HCT116 (cell line): ENCODE measurements around the gene KIAA0825. TPM values are rescaled to one million over a fixed set of nuclear protein-coding genes. Genes with fewer than 3 reads are reported as not detected.

Experiments used
- ATAC-seq: fragments of 200-7000 bp; cut with Tn5 transposase; 2 replicates; pipeline ENCODE4 v1.9.1; 2020; ENCODE audit warnings: mild to moderate bottlenecking, moderate library complexity
- BruUV-seq: library from RNA; stranded (reverse); fragments of 400-500 nt; replicated peaks from 2 replicates; lab custom pipeline; 2021; lab: Mats Ljungman, UMichigan
- CTCF ChIA-PET: fragments of 300-600 bp; sonication (Branson Sonifier 250); formaldehyde crosslinking; loops from one replicate; lab custom pipeline; 2021; ENCODE audit warnings: antibody characterized with exemption; lab: Charles Lee
- POLR2A ChIA-PET: fragments of 300-600, 350-600 bp; sonication (Branson Sonifier 250); formaldehyde crosslinking; loops from one replicate; lab custom pipeline; 2021; ENCODE audit warnings: antibody characterized with exemption; lab: Charles Lee
- RAD21 ChIA-PET, 2 experiments: fragments of 300-600 bp; sonication (Branson Sonifier 250); formaldehyde crosslinking; loops; one replicate each; lab custom pipeline; 2023; ENCODE audit warnings: low total read pairs in 2 of 2; ENCODE audit not compliant: uncharacterized antibody in 2 of 2, unreplicated experiment in 2 of 2, low non-redundant PET in 1 of 2; lab: Charles Lee
- DNase-seq: peaks from one replicate; pipeline ENCODE4 v3.0.0-alpha.2; 2010; ENCODE audit warnings: low read depth, low spot score
- H2AFZ ChIP-seq: fragments of 200-600 bp; shearing (Covaris generic), sonication (generic); 2 replicates; pipeline ENCODE4 v1.6.1; 2017; ENCODE audit warnings: low read depth, mixed run types, mixed read lengths, antibody characterized with exemption, low read length; ENCODE audit not compliant: poor library complexity, severe bottlenecking
- H3K27ac ChIP-seq: 2 replicates; pipeline ENCODE4 v1.5.1; 2012; ENCODE audit warnings: low read depth, low read length
- H3K27me3 ChIP-seq: fragments of 200-600 bp; sonication (generic); 2 replicates; pipeline ENCODE4 v1.6.1; 2016; ENCODE audit warnings: mixed run types, low read length, mixed read lengths; ENCODE audit not compliant: insufficient read depth
- H3K36me3 ChIP-seq, 2 experiments: fragments of 200-500 bp in 1 of 2; fragments of 200-600 bp in 1 of 2; sonication (Bioruptor generic) in 1 of 2; sonication (generic) in 1 of 2; 2 replicates each; pipeline versions ENCODE4 v1.5.1 to v1.6.1; 2014 to 2016; ENCODE audit warnings: low read length in 2 of 2, inconsistent platforms in 1 of 2, mixed read lengths in 1 of 2, mixed run types in 1 of 2; ENCODE audit not compliant: insufficient read depth in 2 of 2, control insufficient read depth in 1 of 2
- H3K4me1 ChIP-seq, 2 experiments: fragments of 200-600 bp in 1 of 2; sonication (generic) in 1 of 2; 2 replicates each; pipeline versions ENCODE4 v1.5.1 to v1.6.1; 2012 to 2017; ENCODE audit warnings: low read length in 2 of 2, inconsistent platforms in 1 of 2, mild to moderate bottlenecking in 1 of 2, mixed read lengths in 1 of 2, mixed run types in 1 of 2, moderate library complexity in 1 of 2; ENCODE audit not compliant: insufficient read depth in 2 of 2, control insufficient read depth in 1 of 2
- H3K4me2 ChIP-seq: fragments of 200-600 bp; sonication (generic); 2 replicates; pipeline ENCODE4 v1.6.1; 2017; ENCODE audit warnings: mixed run types, low read length, mixed read lengths
- H3K4me3 ChIP-seq, 2 experiments: fragments of 200-600 bp in 1 of 2; sonication (generic) in 1 of 2; replicated peaks in 1 of 2; 2 replicates each; pipeline ENCODE4 v1.5.1; 2011 to 2016; ENCODE audit warnings: low read length in 2 of 2, control low read depth in 1 of 2, low read depth in 1 of 2, mild to moderate bottlenecking in 1 of 2, mixed read lengths in 1 of 2, mixed run types in 1 of 2
- H3K79me2 ChIP-seq: fragments of 200-600 bp; sonication (generic); 2 replicates; pipeline ENCODE4 v1.6.1; 2017; ENCODE audit warnings: mild to moderate bottlenecking, mixed run types, low read length, moderate library complexity, mixed read lengths; ENCODE audit not compliant: insufficient read depth
- H3K9ac ChIP-seq: fragments of 200-600 bp; sonication (generic); 2 replicates; pipeline ENCODE4 v1.6.1; 2016; ENCODE audit warnings: low read length, mixed read lengths
- H3K9me2 ChIP-seq: fragments of 200-600 bp; sonication (generic), shearing (Covaris generic); 2 replicates; pipeline ENCODE4 v1.6.1; 2017; ENCODE audit warnings: mixed run types, mild to moderate bottlenecking, moderate library complexity; ENCODE audit not compliant: insufficient read depth
- H3K9me3 ChIP-seq, 2 experiments: fragments of 200-500 bp in 1 of 2; fragments of 200-600 bp in 1 of 2; sonication (Bioruptor generic) in 1 of 2; sonication (generic) in 1 of 2; 2 replicates each; pipeline ENCODE4 v1.6.1; 2014 to 2017; ENCODE audit warnings: low read length in 2 of 2, mixed read lengths in 2 of 2, inconsistent platforms in 1 of 2, low read depth in 1 of 2, mild to moderate bottlenecking in 1 of 2, mixed run types in 1 of 2, moderate library complexity in 1 of 2; ENCODE audit not compliant: control insufficient read depth in 1 of 2, insufficient read depth in 1 of 2
- H4K20me1 ChIP-seq: fragments of 200-600 bp; sonication (generic), shearing (Covaris generic); 2 replicates; pipeline ENCODE4 v1.6.1; 2017; ENCODE audit warnings: mixed run types, mild to moderate bottlenecking, moderate library complexity; ENCODE audit not compliant: insufficient read depth
- CEBPB ChIP-seq: IDR thresholded peaks from 2 replicates; pipeline ENCODE4 v1.6.1; 2012; ENCODE audit warnings: low read depth
- FOSL1 ChIP-seq: IDR thresholded peaks from 2 replicates; pipeline ENCODE4 v1.6.1; 2012; ENCODE audit warnings: low read depth
- JUND ChIP-seq: IDR thresholded peaks from 2 replicates; pipeline ENCODE4 v1.6.1; 2012
- POLR2AphosphoS5 ChIP-seq: IDR thresholded peaks from 2 replicates; pipeline ENCODE4 v1.6.1; 2011; ENCODE audit warnings: mild to moderate bottlenecking, low read depth, low read length, moderate library complexity
- RAD21 ChIP-seq: IDR thresholded peaks from 2 replicates; pipeline ENCODE4 v1.6.1; 2012; ENCODE audit warnings: low read depth, mild to moderate bottlenecking
- SIN3A ChIP-seq: IDR thresholded peaks from 2 replicates; pipeline ENCODE4 v1.6.1; 2012; ENCODE audit warnings: low read depth
- ZNF274 ChIP-seq: fragments of 200-500 bp; sonication (Bioruptor generic); IDR thresholded peaks from 2 replicates; pipeline ENCODE4 v1.6.1; 2014; ENCODE audit warnings: mild to moderate bottlenecking, low read depth, low read length, inconsistent platforms
- intact Hi-C: fragments of 100-400 bp; cut with micrococcal nuclease; formaldehyde crosslinking; loops from 2 replicates; pipeline ENCODE4 v1.10.0; 2022
- total RNA-seq: library from RNA; stranded (reverse); gene quantifications from one replicate; pipeline ENCODE4 v1.2.1, GENCODE V29; 2021; ENCODE audit not compliant: unreplicated experiment
- TF ChIP-seq, protein P1 (sequence below), 3 experiments: fragments of 200-600 bp in 1 of 3; sonication (generic) in 1 of 3; IDR thresholded peaks in 2 of 3; conservative IDR thresholded peaks in 1 of 3; 2 replicates each; pipeline ENCODE4 v1.5.1; 2012 to 2017; ENCODE audit warnings: low read depth in 2 of 3, low read length in 2 of 3, antibody characterized with exemption in 1 of 3, borderline replicate concordance in 1 of 3, control low read depth in 1 of 3, mild to moderate bottlenecking in 1 of 3, mixed read lengths in 1 of 3, mixed run types in 1 of 3, moderate library complexity in 1 of 3; ENCODE audit not compliant: insufficient read depth in 1 of 3
- TF ChIP-seq, protein P2 (sequence below): IDR thresholded peaks from 2 replicates; pipeline ENCODE4 v1.6.1; 2012; ENCODE audit warnings: low read depth

Gene KIAA0825
- total RNA-seq, 1 experiment from 2014 or later, result 1.4 TPM

DNA sequence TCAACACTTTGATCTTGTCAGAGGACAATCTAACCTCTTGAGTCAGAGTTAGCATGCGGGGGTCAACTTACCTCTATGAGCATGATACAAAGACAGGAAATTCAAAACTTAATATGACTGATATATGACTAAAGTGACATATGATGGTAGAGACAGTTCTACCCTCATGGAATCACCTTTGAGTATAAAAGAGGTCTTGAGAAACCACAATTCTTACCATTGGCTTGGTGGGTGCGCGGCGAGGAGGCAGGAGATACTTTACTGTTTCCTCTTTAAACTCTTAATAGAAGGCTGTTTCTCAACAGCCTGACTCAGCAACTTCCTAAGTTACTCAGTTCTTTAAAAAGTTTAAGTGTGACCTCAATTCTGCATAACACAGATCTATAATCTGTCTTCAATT, 372.8 kb downstream of the KIAA0825 start:
- Histone ChIP-seq H2AFZ (no peak overlapping the region), H3K4me3 (no peak overlapping the region), H3K4me1 (peaks cover 10 to 17% of the 10 kb centered on the region in 2 experiments; a peak in 3 of 4 replicates), H3K9me2 (no peaks in the 10 kb centered on the region), H3K27ac (no peak overlapping the region), H3K9me3 (no peaks in the 10 kb centered on the region), H3K27me3 (no peaks in the 10 kb centered on the region), H4K20me1 (no peaks in the 10 kb centered on the region), H3K4me2 (no peak overlapping the region), H3K79me2 (no peaks in the 10 kb centered on the region), H3K36me3 (no peaks in the 10 kb centered on the region), H3K9ac (no peak overlapping the region)
- no peak for DNase-seq
- ATAC-seq, result no peak
- ChIA-PET POLR2A (no interaction called here), CTCF (no interaction called here), RAD21 (no interaction called here)
- intact Hi-C loops, result no loop called here
- no TSS peak for BruUV-seq
- no peak for TF ChIP-seq SIN3A
- TF ChIP-seq POLR2AphosphoS5, result no peak
- no peak for TF ChIP-seq CEBPB
- TF ChIP-seq RAD21, result no peak
- TF ChIP-seq, protein P1, sequence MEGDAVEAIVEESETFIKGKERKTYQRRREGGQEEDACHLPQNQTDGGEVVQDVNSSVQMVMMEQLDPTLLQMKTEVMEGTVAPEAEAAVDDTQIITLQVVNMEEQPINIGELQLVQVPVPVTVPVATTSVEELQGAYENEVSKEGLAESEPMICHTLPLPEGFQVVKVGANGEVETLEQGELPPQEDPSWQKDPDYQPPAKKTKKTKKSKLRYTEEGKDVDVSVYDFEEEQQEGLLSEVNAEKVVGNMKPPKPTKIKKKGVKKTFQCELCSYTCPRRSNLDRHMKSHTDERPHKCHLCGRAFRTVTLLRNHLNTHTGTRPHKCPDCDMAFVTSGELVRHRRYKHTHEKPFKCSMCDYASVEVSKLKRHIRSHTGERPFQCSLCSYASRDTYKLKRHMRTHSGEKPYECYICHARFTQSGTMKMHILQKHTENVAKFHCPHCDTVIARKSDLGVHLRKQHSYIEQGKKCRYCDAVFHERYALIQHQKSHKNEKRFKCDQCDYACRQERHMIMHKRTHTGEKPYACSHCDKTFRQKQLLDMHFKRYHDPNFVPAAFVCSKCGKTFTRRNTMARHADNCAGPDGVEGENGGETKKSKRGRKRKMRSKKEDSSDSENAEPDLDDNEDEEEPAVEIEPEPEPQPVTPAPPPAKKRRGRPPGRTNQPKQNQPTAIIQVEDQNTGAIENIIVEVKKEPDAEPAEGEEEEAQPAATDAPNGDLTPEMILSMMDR (IDR thresholded peaks at IDR 0.05 in 2 of 3, conservative IDR thresholded peaks at IDR 0.05 in 1 of 3; ENCODE audit: borderline replicate concordance in 1 of 3, insufficient read depth in 1 of 3, low read depth in 2 of 3, low read length in 2 of 3), result no peak
- TF ChIP-seq ZNF274, result no peak
- TF ChIP-seq, protein P2, sequence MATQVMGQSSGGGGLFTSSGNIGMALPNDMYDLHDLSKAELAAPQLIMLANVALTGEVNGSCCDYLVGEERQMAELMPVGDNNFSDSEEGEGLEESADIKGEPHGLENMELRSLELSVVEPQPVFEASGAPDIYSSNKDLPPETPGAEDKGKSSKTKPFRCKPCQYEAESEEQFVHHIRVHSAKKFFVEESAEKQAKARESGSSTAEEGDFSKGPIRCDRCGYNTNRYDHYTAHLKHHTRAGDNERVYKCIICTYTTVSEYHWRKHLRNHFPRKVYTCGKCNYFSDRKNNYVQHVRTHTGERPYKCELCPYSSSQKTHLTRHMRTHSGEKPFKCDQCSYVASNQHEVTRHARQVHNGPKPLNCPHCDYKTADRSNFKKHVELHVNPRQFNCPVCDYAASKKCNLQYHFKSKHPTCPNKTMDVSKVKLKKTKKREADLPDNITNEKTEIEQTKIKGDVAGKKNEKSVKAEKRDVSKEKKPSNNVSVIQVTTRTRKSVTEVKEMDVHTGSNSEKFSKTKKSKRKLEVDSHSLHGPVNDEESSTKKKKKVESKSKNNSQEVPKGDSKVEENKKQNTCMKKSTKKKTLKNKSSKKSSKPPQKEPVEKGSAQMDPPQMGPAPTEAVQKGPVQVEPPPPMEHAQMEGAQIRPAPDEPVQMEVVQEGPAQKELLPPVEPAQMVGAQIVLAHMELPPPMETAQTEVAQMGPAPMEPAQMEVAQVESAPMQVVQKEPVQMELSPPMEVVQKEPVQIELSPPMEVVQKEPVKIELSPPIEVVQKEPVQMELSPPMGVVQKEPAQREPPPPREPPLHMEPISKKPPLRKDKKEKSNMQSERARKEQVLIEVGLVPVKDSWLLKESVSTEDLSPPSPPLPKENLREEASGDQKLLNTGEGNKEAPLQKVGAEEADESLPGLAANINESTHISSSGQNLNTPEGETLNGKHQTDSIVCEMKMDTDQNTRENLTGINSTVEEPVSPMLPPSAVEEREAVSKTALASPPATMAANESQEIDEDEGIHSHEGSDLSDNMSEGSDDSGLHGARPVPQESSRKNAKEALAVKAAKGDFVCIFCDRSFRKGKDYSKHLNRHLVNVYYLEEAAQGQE, result no peak
- no peak for TF ChIP-seq JUND
- TF ChIP-seq FOSL1, result no peak
